Activated T-cell treated with anti-CD3 and anti-CD28 coated beads, Interleukin-2, amount 50 U/mL, for 24 hours (primary cell): ENCODE results near the gene TNFRSF9.

ENCODE experiments used
- DNase-seq: peaks from one replicate; pipeline ENCODE4 v3.0.0-alpha.2; 2020
- H3K27ac Mint-ChIP-seq: 2 replicates; pipeline ENCODE4 v1.8.0; 2020; ENCODE audit warnings: mild to moderate bottlenecking, mixed read lengths
- H3K27me3 Mint-ChIP-seq: 2 replicates; pipeline ENCODE4 v1.8.0; 2020; ENCODE audit warnings: mixed read lengths
- H3K36me3 Mint-ChIP-seq: 2 replicates; pipeline ENCODE4 v1.8.0; 2020; ENCODE audit warnings: low read depth, mixed read lengths
- H3K4me1 Mint-ChIP-seq: 2 replicates; pipeline ENCODE4 v1.8.0; 2020; ENCODE audit warnings: low read depth, mixed read lengths
- H3K4me3 Mint-ChIP-seq: 2 replicates; pipeline ENCODE4 v1.8.0; 2020; ENCODE audit warnings: mild to moderate bottlenecking, moderate library complexity, mixed read lengths
- H3K9me3 Mint-ChIP-seq: 2 replicates; pipeline ENCODE4 v1.8.0; 2020; ENCODE audit warnings: mixed read lengths

The TNFRSF9 gene

DNA sequence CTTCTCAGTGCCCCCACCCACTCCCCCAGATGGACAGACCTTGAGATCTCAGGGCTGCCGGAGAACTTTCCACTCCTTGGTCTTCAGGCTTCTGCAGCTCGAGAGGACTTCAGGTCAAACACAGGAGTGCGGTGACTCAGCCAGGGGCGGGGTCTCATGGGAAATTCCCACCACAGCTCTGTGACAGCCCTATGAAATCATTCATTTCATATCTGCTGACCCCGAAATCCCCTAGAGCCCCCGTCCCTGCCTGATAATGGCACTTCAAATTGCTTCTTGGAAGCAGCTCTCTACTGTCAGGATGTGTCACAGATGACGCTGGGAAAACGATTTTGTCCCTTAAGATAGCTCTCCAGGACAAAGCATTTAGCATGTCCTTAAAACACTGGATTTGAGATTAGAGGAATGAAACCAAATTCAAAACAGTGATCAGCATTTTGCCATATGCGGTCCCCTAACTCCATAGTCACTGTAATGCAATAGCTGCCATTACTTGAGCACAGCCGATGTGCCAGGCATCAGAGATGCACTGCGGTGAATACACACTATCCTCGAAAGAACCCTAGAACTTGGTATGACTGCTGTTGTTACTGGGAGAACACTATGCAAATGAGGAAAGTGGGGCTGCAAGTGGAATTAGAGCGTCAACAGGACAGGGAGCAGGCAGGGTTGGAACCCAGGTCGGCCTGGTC lies at the start of gene TNFRSF9:
Gene TNFRSF9 (minus strand): TSS at position 95 of the 692 bp plus-strand sequence. CDS start 845 bp downstream, outside the sequence.
- H3K27ac Mint-ChIP-seq: peak within 1 kb of the TSS; percentile 92
- H3K4me1 Mint-ChIP-seq: peaks cover 72% of the 10 kb centered on the region
- peaks cover under 1% of the 10 kb centered on the region for H3K27me3 Mint-ChIP-seq
- no peaks in the 10 kb centered on the region for H3K9me3 Mint-ChIP-seq
- peaks cover 38% of the 10 kb centered on the region for H3K36me3 Mint-ChIP-seq
- H3K4me3 Mint-ChIP-seq: peak within 1 kb of the TSS; percentile 77
- peak; percentile 87 for DNase-seq

DNA sequence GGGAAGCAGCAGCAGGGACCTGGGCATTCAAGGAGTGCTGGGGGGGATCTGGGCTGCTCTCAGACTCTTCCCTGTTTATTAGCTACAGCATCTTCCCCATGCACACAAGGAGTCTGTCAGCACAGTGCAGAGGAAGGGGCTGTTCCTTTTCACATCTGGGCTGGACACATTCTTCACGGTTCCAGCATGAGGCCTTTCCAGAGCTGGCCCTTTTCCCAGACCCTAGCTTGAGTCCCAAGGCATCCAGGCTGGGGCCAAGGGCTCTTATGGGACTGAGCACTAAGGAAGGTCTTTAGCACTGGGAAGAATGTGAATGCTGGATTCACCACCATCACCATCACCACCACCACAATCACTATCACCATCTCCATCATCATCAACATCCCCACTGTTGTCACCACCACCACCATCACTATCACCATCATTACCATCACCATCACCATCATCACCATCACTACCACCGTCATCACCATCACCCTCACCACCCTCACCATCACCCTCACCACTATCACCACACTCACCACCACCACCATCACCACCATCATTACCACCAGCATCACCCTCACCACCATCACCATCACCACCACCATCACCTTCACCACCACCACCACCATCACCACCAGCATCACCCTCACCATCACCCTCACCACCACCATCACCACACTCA lies 49.3 kb upstream of the TNFRSF9 start:
- DNase-seq: no peak
- Mint-ChIP-seq H3K27ac (no peak overlapping the region), H3K9me3 (no peaks in the 10 kb centered on the region), H3K27me3 (no peaks in the 10 kb centered on the region), H3K36me3 (peaks cover 84% of the 10 kb centered on the region), H3K4me1 (peaks cover 8% of the 10 kb centered on the region), H3K4me3 (no peak overlapping the region)

DNA sequence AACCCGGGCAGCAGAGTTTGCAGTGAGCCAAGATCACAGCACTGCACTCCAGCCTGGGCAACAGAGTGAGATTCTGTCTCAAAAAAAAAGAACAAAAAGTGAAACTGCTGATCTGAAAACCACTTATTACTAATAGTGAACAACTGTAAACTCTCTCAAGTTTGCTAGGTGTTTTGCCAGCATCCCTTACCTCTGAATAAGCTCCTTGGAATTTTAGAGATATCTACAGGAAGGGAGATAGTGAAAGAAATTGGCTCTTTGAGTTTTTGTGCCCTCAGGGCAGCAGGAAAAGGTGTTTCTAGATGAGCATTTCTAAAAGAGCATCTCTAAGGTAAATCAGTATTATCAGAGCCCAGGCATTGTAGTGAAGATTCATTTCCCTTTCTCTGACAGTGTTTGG lies 47.9 kb upstream of the TNFRSF9 start:
- Mint-ChIP-seq H3K36me3 (peaks cover 87% of the 10 kb centered on the region), H3K4me3 (no peak overlapping the region), H3K9me3 (no peaks in the 10 kb centered on the region), H3K4me1 (peaks cover 3% of the 10 kb centered on the region), H3K27me3 (no peaks in the 10 kb centered on the region), H3K27ac (peak overlapping the region; percentile 59)
- no peak for DNase-seq

DNA sequence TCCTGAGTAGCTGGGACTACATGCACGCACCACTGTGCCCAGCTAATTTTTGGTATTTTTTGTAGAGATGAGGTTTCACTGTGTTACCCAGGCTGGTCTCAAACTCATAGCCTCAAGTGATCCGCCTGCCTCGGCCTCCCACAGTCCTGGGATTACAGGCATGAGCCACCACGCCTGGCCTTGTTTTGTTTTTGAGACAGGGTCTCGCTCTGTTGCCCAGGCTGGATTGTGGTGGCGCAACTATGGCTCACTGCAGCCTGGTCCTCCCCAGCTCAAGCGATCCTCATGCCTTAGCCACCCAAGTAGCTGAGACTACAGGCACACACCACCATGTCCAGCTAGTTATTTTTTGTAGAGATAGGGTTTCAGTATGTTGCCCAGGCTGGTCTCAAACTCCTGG lies 46.9 kb upstream of the TNFRSF9 start:
- no peak for DNase-seq
- Mint-ChIP-seq H3K4me3 (no peak overlapping the region), H3K27me3 (no peaks in the 10 kb centered on the region), H3K36me3 (peaks cover 90% of the 10 kb centered on the region), H3K9me3 (no peaks in the 10 kb centered on the region), H3K27ac (no peak overlapping the region), H3K4me1 (peaks cover 6% of the 10 kb centered on the region)

DNA sequence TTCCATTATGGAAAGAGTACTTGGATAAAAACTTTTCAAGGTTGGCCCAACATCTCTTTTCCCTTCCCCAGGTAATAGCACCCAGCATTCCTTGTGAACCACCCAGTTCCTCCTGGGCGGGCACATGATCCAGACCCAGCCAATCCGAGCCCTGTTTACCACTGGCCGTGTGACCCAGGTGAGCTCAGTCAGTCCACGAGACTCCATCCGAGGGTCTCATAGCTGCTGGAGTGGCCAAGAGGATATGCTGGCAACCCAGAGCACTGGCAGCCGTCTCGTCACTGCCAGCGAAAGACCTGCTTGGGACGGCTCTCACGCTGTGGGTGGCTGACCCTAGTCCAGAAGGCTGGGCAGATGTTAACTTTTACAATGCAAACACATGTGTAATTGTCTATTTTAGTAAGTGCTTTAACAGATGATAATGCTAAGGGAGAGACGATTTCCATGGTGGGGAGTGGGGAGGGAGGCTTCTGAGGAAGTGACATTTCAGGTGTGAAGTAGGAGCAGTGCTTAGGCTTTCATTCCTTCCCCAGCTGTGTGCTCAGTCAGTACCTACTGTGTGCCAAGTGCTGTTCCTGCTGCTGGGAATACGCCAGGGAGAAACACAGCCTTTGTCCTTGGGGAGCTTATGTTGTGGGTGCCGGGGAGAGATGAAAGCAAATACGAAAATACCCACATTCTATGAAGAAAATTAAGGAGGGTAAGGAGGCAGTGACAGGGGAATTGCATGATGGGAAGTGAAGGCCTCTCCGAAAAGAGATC lies 45.4 kb upstream of the TNFRSF9 start:
- Mint-ChIP-seq H3K4me3 (no peak overlapping the region), H3K4me1 (peaks cover 10% of the 10 kb centered on the region), H3K9me3 (no peaks in the 10 kb centered on the region), H3K27ac (peak overlapping the region; percentile 59), H3K27me3 (no peaks in the 10 kb centered on the region), H3K36me3 (peaks cover 90% of the 10 kb centered on the region)
- no peak for DNase-seq

DNA sequence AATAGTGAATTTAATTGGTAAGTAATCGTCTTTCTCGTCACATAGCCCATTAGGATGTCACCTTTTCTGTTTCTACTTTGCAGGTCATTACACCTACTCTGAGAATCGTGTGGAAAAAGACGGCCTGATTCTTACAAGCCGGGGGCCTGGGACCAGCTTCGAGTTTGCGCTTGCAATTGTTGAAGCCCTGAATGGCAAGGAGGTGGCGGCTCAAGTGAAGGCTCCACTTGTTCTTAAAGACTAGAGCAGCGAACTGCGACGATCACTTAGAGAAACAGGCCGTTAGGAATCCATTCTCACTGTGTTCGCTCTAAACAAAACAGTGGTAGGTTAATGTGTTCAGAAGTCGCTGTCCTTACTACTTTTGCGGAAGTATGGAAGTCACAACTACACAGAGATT lies 44.2 kb upstream of the TNFRSF9 start:
- Mint-ChIP-seq H3K36me3 (peaks cover 91% of the 10 kb centered on the region), H3K4me3 (no peak overlapping the region), H3K27me3 (no peaks in the 10 kb centered on the region)

DNA sequence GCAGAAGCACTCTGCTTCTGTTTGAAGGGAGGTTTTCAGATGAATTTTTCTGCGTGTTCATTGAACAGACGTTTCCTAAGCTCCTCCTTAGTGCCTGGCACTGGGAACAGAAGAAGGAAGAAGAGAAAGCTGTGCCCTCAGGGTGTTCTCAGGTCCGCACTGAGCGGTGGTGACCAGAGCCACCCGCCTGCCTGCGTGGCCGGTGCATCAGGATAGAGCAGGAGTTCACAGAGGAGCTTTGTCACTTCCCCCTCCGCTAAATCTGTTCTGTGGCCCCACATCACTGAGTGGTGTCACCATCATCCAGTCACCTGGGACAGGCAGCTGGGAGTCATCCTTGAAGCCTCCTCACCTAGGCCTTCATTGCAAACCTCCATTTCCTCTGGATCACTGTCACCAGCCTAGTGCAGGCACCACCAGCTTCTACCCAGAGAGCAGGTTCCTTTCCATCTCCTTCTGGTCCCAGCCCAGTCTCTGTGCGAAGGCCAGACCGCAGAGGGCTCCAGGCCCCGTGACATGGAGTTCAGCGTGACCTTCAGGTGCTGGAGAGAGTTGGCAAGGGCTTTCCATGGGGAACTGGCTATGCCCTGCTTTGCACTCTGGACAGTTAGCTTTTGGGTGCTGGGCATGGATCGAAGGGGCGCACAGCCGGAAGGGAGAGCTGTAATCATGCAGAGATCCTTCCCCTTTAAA lies 42.6 kb upstream of the TNFRSF9 start:
- peaks cover 95% of the 10 kb centered on the region for H3K36me3 Mint-ChIP-seq

More for the DNA sequence above, 44.2 kb upstream of the TNFRSF9 start:
- Mint-ChIP-seq H3K9me3 (no peaks in the 10 kb centered on the region), H3K4me1 (peaks cover 13% of the 10 kb centered on the region), H3K27ac (no peak overlapping the region)
- no peak for DNase-seq

DNA sequence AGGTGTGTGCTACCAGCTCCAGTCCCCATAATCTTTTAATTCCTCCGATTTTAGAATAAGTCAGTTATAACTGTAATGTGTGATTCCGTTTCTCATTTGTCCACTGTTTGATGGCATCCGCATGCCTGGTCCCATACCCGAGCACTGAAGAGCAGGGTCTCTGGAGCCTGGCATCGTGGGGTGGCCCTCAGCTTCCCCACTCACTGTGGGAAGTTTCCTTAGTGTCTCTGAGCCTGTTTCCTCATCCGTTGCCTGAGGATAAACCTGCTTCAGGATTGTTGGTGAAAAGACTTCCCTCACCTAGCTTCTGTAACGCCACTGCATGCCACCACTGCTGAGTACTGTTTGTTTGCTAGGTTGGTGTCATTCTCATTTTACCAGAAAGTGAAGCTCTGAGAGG lies 40.3 kb upstream of the TNFRSF9 start:
- DNase-seq: no peak
- peaks cover 96% of the 10 kb centered on the region for H3K36me3 Mint-ChIP-seq
- H3K4me3 Mint-ChIP-seq: no peak overlapping the region
- peak overlapping the region; percentile 60 for H3K27ac Mint-ChIP-seq
- peaks cover 12% of the 10 kb centered on the region for H3K4me1 Mint-ChIP-seq
- H3K9me3 Mint-ChIP-seq: no peaks in the 10 kb centered on the region
- H3K27me3 Mint-ChIP-seq: no peaks in the 10 kb centered on the region

More for the DNA sequence above, 42.6 kb upstream of the TNFRSF9 start:
- Mint-ChIP-seq H3K4me3 (no peak overlapping the region), H3K4me1 (peaks cover 13% of the 10 kb centered on the region), H3K27me3 (no peaks in the 10 kb centered on the region), H3K27ac (no peak overlapping the region), H3K9me3 (no peaks in the 10 kb centered on the region)
- DNase-seq: no peak

DNA sequence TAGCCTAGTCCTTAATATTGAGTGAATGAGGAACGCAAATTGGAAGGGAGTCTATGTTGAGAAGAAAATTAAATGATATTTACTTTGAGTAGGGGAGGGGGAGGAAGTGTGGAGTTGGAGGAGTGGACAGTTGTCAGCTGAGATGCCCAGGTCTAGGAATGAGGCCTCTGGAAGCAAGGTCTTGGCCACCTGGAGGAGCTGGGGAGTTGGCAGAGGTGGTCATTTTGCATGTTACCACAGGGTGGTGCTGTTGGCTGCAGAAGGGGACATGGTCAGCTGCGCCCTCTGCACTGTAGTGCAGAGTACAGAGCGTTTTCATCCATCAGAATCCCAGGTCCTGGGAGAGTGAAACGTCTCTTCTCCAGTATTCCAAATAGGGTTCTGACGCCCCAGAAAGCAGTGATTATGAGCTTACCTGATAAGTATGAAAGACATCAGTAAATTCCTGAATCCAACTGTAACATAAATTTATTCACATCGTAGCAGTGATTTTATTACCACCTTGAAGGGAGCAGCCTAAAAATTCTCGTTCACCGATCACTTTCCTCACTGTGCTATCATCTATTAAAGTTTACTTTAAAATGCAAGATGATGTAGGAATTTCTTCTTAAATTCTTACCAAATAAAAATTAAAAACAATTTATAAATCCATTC lies 34.7 kb upstream of the TNFRSF9 start:
- H3K36me3 Mint-ChIP-seq: peaks cover 90% of the 10 kb centered on the region
- H3K4me3 Mint-ChIP-seq: no peak overlapping the region
- peaks cover 19% of the 10 kb centered on the region for H3K4me1 Mint-ChIP-seq
- peak overlapping the region; percentile 69 for H3K27ac Mint-ChIP-seq
- peak; percentile 49 for DNase-seq
- no peaks in the 10 kb centered on the region for H3K27me3 Mint-ChIP-seq
- no peaks in the 10 kb centered on the region for H3K9me3 Mint-ChIP-seq

DNA sequence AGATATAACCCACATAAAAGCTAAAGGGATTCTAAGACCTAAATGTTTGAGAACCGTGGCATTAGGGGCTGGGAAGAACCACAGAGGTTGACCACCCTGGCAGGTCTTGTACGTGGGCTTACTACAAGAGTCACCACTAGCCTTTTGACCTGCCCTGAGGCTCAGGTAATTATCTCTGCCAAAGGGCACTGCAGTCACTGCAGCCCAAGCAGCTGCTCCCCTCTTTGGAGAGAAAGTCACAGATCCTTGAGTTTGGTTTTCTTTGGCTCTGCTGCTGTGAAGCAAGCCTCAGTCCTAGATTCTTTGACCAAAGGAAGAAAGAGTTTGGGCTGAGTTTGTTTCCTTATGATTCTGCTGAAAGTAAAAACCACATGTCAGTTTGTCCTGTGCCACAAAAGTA lies 32.4 kb upstream of the TNFRSF9 start:
- Mint-ChIP-seq H3K36me3 (peaks cover 85% of the 10 kb centered on the region), H3K27me3 (no peaks in the 10 kb centered on the region), H3K4me1 (peaks cover 21% of the 10 kb centered on the region), H3K4me3 (no peak overlapping the region), H3K27ac (peak overlapping the region; percentile 37), H3K9me3 (no peaks in the 10 kb centered on the region)
- DNase-seq: no peak

DNA sequence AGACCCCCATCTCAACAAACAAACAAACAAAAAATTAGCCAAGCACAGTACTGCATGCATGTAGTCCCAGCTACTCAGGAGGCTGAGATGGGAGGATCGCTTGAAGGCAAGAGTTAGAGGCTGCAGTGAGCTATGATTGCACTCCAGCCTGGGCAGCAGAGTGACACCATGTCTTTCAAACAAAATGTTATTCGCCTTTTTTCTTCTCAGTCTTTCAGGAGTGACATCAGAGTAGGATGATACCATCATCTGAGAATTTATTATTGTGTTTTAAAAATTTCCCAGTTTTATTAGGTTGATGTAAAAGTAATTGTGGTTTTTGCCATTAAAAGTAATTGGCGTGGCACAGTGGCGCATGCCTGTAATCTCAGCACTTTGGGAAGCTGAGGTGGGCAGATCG lies 31.6 kb upstream of the TNFRSF9 start:
- Mint-ChIP-seq H3K4me3 (no peak overlapping the region), H3K27me3 (no peaks in the 10 kb centered on the region), H3K9me3 (no peaks in the 10 kb centered on the region), H3K27ac (peak overlapping the region; percentile 73), H3K36me3 (peaks cover 85% of the 10 kb centered on the region), H3K4me1 (peaks cover 26% of the 10 kb centered on the region)
- DNase-seq: no peak

DNA sequence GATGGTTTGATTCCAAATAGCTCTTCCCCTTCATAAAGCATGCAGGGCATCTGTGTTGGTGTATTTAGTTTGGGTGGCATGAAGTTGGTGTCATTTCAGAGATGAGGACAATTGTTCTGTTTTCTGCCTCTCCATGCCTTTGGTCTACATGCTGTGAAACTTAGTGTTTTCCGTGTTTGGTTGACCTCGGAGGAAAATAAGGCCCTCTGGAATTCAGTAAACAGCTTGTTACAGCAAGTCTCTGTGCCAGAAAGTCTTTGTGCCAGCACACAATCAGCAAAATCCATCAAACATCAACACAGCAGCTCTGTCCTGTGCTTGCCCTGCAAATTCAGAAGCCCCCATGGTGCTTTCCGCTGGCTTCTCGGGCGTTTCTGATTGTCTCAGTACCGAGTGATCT lies 30.4 kb upstream of the TNFRSF9 start:
- DNase-seq: no peak
- H3K4me1 Mint-ChIP-seq: peaks cover 36% of the 10 kb centered on the region
- H3K36me3 Mint-ChIP-seq: peaks cover 86% of the 10 kb centered on the region
- peak overlapping the region; percentile 7 for H3K27ac Mint-ChIP-seq
- H3K4me3 Mint-ChIP-seq: no peak overlapping the region
- H3K27me3 Mint-ChIP-seq: no peaks in the 10 kb centered on the region
- no peaks in the 10 kb centered on the region for H3K9me3 Mint-ChIP-seq

DNA sequence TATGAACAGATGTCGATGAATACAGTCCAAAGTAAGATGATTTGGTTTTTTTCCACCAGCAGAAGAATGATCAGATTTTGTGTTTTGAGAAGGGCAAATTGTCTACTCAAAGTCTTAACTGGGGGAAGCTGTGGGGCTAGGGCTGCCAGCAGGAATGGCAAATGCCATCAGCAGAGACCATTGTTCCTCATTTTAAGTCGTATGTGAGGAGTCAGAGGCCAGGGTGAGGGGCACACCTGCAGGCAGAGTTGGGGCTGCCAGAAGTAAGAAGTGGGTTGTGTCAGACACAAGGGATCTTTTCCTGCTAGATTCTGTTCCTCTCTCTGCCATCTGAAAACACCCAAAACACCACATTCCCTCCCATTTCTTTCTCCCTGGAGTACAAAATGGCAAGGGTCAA lies 29.6 kb upstream of the TNFRSF9 start:
- Mint-ChIP-seq H3K36me3 (peaks cover 89% of the 10 kb centered on the region), H3K4me3 (no peak overlapping the region), H3K4me1 (peaks cover 40% of the 10 kb centered on the region), H3K9me3 (no peaks in the 10 kb centered on the region), H3K27me3 (no peaks in the 10 kb centered on the region), H3K27ac (peak overlapping the region; percentile 29)
- no peak for DNase-seq

DNA sequence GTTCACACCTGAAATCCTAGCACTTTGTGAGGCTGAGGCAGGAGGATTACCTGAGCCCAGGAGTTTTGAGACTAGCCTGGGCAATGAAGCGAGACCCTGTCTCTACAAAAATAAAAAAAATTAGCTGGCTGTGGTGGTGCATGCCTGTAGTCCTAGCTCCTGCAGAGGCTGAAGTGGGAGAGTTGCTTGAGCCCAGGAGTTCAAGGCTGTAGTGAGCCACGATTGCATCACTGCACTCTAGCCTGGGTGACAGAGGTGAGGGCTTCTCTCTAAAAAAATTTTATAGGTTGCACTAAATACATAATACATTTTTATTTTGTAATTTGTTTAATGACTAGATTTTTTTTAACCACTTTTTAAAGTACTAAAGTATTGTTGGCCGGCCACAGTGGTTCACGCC lies 27.0 kb upstream of the TNFRSF9 start:
- H3K9me3 Mint-ChIP-seq: no peaks in the 10 kb centered on the region
- peaks cover 60% of the 10 kb centered on the region for H3K4me1 Mint-ChIP-seq
- no peaks in the 10 kb centered on the region for H3K27me3 Mint-ChIP-seq
- peaks cover 93% of the 10 kb centered on the region for H3K36me3 Mint-ChIP-seq
- H3K4me3 Mint-ChIP-seq: no peak overlapping the region
- peak overlapping the region; percentile 49 for H3K27ac Mint-ChIP-seq
- no peak for DNase-seq
